GM12892 (cell line): Measurements from ENCODE around the gene WFS1.

Experiments
- DNase-seq: peaks from one replicate; pipeline ENCODE4 v3.0.0; 2011; ENCODE audit not compliant: insufficient read length
- FAIRE-seq: peaks from 2 replicates; lab custom pipeline; 2011; peaks lifted over from hg19 to GRCh38; lab: Jason Lieb, UNC
- POLR2A ChIP-seq: IDR thresholded peaks from 2 replicates; pipeline ENCODE4 v1.6.1; 2011; ENCODE audit warnings: low read depth, low read length, control low read depth
- POLR2AphosphoS5 ChIP-seq: IDR thresholded peaks from 2 replicates; pipeline ENCODE4 v1.6.1; 2011; ENCODE audit warnings: low read depth, low read length, control low read depth
- TAF1 ChIP-seq: IDR thresholded peaks from 2 replicates; pipeline ENCODE4 v1.6.1; 2011; ENCODE audit warnings: low read depth, mild to moderate bottlenecking, control low read depth, low read length, borderline replicate concordance

WFS1 gene

DNA sequence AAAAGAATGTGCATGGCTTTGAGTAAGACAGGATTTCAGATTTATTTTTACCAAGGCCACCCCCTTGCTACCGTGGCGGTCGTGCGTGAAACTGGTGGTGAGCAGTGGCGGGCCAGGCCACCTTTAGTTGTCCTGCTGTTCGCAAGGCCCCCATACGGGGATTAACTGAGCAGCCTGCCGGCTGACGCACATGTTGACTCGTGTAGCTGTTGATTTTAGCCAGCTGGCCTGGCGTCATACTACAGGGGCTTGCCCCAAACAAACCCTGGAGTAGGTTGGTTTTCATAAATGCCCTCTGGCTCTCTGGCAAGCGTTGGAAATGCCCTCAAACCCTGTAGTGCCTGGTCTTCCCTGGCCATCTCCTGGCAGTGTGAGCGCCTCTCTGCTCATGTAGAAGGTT, 28.4 kb downstream of the WFS1 start:
- no peak for DNase-seq
- FAIRE-seq: no peak
- no peak for TF ChIP-seq POLR2A
- no peak for TF ChIP-seq POLR2AphosphoS5
- no peak for TF ChIP-seq TAF1

DNA sequence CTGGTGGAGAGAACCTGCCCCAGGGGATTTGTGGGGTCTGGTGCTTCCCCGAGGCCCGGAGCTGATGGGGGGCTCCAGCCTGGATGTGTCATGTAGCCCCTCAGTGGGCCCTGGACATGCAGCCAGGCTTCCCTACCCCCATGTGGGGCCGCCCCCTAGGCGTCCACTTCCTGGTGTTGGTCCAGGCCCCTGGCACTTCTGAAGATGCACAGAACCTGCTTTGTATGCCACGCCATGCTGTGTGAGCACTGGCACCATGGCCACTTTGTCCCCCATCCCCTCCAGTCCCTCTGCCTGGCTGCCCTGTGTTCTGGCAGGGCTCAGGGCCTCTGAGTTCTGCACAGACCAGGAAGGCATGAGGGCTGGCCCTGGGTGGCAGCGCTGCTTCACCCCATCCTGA, 29.2 kb downstream of the WFS1 start:
- DNase-seq (no peak), FAIRE-seq (no peak)
- TF ChIP-seq POLR2AphosphoS5 (no peak), POLR2A (no peak), TAF1 (no peak)

DNA sequence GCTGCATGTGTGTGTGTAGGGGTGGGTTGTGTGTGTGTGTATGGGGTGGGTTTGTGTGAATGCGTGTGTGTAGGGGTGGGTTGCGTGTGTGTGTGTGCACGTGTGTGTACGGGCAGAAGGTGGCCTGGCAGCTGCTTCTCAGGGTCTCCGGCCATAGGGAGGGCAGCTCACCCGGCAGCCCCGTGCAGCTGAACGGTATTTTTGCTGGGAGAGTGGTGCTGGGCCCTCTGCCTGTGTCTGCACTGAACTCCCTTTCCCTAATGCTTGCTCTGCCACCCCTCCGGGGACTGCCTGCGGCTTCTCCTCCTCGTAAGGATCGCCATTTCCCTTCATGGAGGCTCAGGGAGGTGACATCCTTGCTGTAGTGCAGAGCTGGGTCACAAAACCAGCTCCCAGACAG, 30.2 kb downstream of the WFS1 start:
- no peak for DNase-seq
- no peak for FAIRE-seq
- TF ChIP-seq POLR2AphosphoS5 (no peak), POLR2A (no peak), TAF1 (no peak)

DNA sequence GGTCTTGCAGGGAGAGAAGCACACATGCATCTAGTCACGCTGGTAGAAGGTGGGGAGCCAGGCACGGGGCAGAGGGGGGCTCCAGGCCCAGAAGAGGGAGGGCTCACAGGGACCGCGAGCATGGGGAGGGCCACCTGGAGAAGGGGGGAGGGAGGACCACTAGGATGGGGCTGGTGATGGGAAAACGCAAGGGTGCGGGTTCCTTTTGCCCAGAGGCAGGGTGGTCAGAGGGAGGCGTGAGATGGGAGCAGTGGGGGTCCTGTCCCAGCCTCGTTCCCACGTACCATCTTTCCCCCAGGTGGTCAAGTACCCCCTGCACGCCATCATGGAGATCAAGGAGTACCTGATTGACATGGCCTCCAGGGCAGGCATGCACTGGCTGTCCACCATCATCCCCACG, 30.7 kb downstream of the WFS1 start:
- no peak for DNase-seq
- TF ChIP-seq TAF1 (no peak), POLR2AphosphoS5 (no peak), POLR2A (no peak)
- FAIRE-seq: no peak

DNA sequence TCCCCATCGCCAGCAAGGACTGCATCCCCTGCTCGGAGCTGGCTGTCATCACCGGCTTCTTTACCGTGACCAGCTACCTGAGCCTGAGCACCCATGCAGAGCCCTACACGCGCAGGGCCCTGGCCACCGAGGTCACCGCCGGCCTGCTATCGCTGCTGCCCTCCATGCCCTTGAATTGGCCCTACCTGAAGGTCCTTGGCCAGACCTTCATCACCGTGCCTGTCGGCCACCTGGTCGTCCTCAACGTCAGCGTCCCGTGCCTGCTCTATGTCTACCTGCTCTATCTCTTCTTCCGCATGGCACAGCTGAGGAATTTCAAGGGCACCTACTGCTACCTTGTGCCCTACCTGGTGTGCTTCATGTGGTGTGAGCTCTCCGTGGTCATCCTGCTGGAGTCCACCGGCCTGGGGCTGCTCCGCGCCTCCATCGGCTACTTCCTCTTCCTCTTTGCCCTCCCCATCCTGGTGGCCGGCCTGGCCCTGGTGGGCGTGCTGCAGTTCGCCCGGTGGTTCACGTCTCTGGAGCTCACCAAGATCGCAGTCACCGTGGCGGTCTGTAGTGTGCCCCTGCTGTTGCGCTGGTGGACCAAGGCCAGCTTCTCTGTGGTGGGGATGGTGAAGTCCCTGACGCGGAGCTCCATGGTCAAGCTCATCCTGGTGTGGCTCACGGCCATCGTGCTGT, 31.5 kb downstream of the WFS1 start:
- TF ChIP-seq TAF1 (no peak), POLR2AphosphoS5 (no peak), POLR2A (no peak)
- FAIRE-seq (no peak), DNase-seq (no peak)

DNA sequence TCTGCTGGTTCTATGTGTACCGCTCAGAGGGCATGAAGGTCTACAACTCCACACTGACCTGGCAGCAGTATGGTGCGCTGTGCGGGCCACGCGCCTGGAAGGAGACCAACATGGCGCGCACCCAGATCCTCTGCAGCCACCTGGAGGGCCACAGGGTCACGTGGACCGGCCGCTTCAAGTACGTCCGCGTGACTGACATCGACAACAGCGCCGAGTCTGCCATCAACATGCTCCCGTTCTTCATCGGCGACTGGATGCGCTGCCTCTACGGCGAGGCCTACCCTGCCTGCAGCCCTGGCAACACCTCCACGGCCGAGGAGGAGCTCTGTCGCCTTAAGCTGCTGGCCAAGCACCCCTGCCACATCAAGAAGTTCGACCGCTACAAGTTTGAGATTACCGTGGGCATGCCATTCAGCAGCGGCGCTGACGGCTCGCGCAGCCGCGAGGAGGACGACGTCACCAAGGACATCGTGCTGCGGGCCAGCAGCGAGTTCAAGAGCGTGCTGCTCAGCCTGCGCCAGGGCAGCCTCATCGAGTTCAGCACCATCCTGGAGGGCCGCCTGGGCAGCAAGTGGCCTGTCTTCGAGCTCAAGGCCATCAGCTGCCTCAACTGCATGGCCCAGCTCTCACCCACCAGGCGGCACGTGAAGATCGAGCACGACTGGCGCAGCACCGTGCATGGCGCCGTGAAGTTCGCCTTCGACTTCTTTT, 32.2 kb downstream of the WFS1 start:
- TF ChIP-seq POLR2AphosphoS5: no peak
- no peak for TF ChIP-seq TAF1
- TF ChIP-seq POLR2A: no peak
- DNase-seq (no peak), FAIRE-seq (no peak)

DNA sequence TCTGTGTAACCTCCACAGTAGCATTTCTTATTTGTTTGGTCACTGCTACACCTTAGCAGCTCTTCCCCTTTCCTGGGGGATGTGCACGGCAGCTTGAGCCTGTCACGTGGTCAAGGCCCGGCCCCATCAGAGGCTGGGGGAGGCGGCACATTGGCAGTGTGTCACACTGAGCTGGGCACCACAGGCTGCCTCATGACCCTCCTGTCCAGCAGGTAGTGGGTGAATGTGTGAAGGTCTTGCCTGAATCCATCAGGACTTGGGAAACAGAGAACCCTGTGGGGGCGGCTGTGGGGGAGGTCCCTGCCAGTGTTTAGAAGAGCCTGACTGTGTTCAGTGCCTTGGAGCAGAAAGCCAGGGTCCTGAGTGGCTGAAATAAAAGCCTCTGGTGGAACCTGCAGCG, 33.2 kb downstream of the WFS1 start:
- FAIRE-seq (no peak), DNase-seq (no peak)
- no peak for TF ChIP-seq POLR2AphosphoS5
- no peak for TF ChIP-seq TAF1
- TF ChIP-seq POLR2A: no peak

DNA sequence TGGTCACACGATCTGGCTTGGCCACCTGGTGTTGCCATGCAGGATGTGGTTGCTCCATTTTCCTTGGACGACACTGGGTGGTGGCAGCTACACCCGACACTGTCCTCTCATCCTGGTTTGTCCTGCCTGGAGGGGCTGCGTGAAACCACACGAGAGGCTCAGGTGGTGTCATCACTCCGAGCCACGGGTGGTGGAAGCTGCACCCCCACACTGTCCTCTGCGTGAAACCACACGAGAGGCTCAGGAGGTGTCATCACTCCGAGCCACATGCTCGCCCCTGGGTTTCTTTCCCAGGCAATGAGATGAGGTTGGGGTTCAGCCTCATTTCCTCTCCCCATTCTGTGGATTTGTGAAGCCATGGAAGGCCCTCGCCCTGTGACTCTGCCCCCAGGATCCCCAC, 34.3 kb downstream of the WFS1 start:
- no peak for DNase-seq
- no peak for FAIRE-seq
- TF ChIP-seq POLR2A (no peak), POLR2AphosphoS5 (no peak), TAF1 (no peak)

DNA sequence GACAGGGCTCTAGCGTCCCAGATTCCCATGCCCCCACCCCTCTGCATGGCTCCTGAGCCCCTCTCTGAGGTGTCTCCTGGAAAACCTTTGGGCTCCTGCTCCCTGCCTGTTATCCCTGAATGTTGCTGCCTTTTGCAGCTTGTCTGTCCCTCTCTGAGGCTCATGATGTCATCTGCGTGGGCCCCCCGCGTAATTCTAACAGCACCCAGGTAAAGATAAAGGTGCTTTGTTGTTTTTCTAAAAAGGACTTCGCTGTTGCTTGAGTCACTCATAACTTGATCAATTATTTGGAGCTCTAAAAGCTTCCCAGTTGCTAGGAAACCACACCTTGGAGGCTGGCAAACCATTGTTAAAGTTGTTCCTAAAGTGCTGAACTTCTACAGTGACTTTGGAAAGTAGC, 36.6 kb downstream of the WFS1 start:
- no peak for TF ChIP-seq POLR2A
- TF ChIP-seq TAF1: no peak
- TF ChIP-seq POLR2AphosphoS5: no peak
- DNase-seq (no peak), FAIRE-seq (no peak)

DNA sequence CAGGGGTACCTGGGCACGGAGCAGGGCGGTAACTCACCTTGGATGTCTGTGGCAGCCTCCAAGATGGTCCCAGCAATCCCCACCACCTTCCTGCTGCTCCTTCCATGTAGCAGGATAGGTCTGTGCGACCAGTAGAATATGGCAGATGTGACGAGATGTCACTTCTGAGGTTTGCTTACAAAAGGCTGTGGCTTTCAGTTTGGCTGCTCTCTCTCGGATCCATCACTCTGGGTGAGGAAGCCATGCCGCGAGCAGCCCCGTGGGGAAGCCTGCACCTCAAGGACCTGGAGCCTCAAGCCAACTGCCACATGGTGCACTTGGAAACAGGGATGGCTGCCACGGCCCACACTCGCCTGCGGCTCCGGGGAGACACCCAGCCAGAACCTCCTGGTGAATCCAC, 37.6 kb downstream of the WFS1 start:
- DNase-seq: no peak
- TF ChIP-seq POLR2A: no peak
- no peak for FAIRE-seq

DNA sequence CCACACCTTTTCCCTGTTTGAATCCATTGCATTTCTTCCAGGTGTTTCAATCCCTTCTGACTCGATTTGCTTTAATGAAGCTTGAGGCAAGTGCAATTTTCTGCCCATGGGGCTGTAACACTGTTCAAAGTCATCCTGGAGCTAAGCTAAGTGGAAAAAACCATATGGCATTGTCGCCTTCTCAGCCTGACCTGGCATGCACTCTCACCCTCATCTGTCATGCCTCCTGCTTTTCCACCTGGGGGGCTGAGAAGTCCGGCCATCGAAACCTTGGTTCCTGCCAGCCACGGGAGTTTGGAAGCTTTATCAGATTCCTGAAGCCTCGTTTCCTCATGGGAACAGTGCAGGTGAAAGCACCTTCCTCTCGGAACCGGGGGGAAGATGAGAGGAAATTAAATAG, 38.2 kb downstream of the WFS1 start:
- DNase-seq: no peak
- no peak for TF ChIP-seq POLR2A
- TF ChIP-seq POLR2AphosphoS5: no peak
- TF ChIP-seq TAF1: no peak
- no peak for FAIRE-seq
